NB4 (cell line): ENCODE results near the gene WDR1.
"Not testable (repeated sequence)": the region's sequence is repeated elsewhere in the genome, so short reads cannot be mapped to it uniquely, and the experiment has no call there.

ENCODE experiments used
- POLR2A ChIP-seq: IDR thresholded peaks from 2 replicates; pipeline ENCODE4 v1.6.1; 2011; ENCODE audit warnings: mild to moderate bottlenecking; ENCODE audit not compliant: insufficient read length; ENCODE audit errors: extremely low read depth
- TF ChIP-seq, protein P1 (sequence below): IDR thresholded peaks from one replicate; pipeline ENCODE4 v1.5.1; 2012; ENCODE audit warnings: low read depth, low read length
- TF ChIP-seq, protein P2 (sequence below): IDR thresholded peaks from 2 replicates; pipeline ENCODE4 v1.6.1; 2011; ENCODE audit warnings: low read depth, low read length

DNA sequence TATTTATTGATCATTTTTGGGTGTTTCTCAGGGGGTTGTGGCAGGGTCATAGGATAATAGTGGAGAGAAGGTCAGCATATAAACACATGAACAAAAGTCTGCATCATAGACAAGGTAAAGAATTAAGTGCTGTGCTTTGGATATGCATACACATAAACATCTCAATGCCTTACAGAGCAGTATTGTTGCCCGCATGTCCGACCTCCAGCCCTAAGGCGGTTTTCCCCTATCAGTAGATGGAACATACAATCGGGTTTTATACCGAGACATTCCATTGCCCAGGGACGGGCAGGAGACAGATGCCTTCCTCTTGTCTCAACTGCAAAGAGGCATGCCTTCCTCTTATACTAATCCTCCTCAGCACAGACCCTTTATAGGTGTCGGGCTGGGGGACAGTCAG, 10.9 kb upstream of the WDR1 start:
- TF ChIP-seq, protein P1, sequence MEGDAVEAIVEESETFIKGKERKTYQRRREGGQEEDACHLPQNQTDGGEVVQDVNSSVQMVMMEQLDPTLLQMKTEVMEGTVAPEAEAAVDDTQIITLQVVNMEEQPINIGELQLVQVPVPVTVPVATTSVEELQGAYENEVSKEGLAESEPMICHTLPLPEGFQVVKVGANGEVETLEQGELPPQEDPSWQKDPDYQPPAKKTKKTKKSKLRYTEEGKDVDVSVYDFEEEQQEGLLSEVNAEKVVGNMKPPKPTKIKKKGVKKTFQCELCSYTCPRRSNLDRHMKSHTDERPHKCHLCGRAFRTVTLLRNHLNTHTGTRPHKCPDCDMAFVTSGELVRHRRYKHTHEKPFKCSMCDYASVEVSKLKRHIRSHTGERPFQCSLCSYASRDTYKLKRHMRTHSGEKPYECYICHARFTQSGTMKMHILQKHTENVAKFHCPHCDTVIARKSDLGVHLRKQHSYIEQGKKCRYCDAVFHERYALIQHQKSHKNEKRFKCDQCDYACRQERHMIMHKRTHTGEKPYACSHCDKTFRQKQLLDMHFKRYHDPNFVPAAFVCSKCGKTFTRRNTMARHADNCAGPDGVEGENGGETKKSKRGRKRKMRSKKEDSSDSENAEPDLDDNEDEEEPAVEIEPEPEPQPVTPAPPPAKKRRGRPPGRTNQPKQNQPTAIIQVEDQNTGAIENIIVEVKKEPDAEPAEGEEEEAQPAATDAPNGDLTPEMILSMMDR, result not testable (repeated sequence)
- TF ChIP-seq POLR2A, result not testable (repeated sequence)
- TF ChIP-seq, protein P2, sequence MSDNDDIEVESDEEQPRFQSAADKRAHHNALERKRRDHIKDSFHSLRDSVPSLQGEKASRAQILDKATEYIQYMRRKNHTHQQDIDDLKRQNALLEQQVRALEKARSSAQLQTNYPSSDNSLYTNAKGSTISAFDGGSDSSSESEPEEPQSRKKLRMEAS, result not testable (repeated sequence)
